DND-41 (cell line): Measurements from ENCODE around the gene NKX1-2.

Experiments
- ATAC-seq: fragments of 200-7000 bp; cut with Tn5 transposase; 3 replicates; pipeline ENCODE4 v1.9.1; 2021; ENCODE audit warnings: low read depth; ENCODE audit not compliant: insufficient read depth
- DNase-seq: peaks from one replicate; pipeline ENCODE4 v3.0.0-alpha.2; 2020
- H2AFZ ChIP-seq: 2 replicates; pipeline ENCODE4 v1.6.0; 2012; ENCODE audit warnings: low read depth, low read length
- H3K27ac ChIP-seq: 2 replicates; pipeline ENCODE4 v1.5.1; 2012; ENCODE audit warnings: low read length, inconsistent platforms
- H3K27me3 ChIP-seq: fragments of 200-600 bp; sonication (generic); 2 replicates; pipeline ENCODE4 v1.6.0; 2012; ENCODE audit warnings: low read length, mild to moderate bottlenecking, inconsistent platforms; ENCODE audit not compliant: insufficient read depth, poor library complexity
- H3K36me3 ChIP-seq: 2 replicates; pipeline ENCODE4 v1.5.1; 2012; ENCODE audit warnings: low read length, inconsistent platforms; ENCODE audit not compliant: insufficient read depth
- H3K4me1 ChIP-seq: 2 replicates; pipeline ENCODE4 v1.5.1; 2012; ENCODE audit warnings: mild to moderate bottlenecking, low read length; ENCODE audit not compliant: insufficient read depth
- H3K4me2 ChIP-seq: 2 replicates; pipeline ENCODE4 v1.6.0; 2012; ENCODE audit warnings: mild to moderate bottlenecking, moderate library complexity, low read length, inconsistent platforms; ENCODE audit not compliant: insufficient read depth
- H3K4me3 ChIP-seq, 2 experiments: fragments of 200-600 bp in 1 of 2; shearing (Covaris generic) in 1 of 2; 2 replicates each; pipeline ENCODE4 v1.5.1; 2012 to 2016; ENCODE audit warnings: inconsistent platforms in 2 of 2, low read length in 2 of 2, mild to moderate bottlenecking in 2 of 2, low read depth in 1 of 2, moderate library complexity in 1 of 2
- H3K79me2 ChIP-seq: 2 replicates; pipeline ENCODE4 v1.6.0; 2012; ENCODE audit warnings: low read length, inconsistent platforms; ENCODE audit not compliant: insufficient read depth
- H3K9ac ChIP-seq: 2 replicates; pipeline ENCODE4 v1.6.0; 2012; ENCODE audit warnings: low read depth, mild to moderate bottlenecking, inconsistent platforms, low read length, moderate library complexity
- H3K9me3 ChIP-seq: 2 replicates; pipeline ENCODE4 v1.5.1; 2012; ENCODE audit warnings: low read length, moderate library complexity, mild to moderate bottlenecking, inconsistent platforms; ENCODE audit not compliant: insufficient read depth, severe bottlenecking
- H4K20me1 ChIP-seq: 2 replicates; pipeline ENCODE4 v1.6.0; 2012; ENCODE audit warnings: low read length; ENCODE audit not compliant: insufficient read depth
- CTCF ChIP-seq: IDR thresholded peaks from 2 replicates; pipeline ENCODE4 v1.5.1; 2012; ENCODE audit warnings: borderline replicate concordance, low read length, moderate library complexity, mild to moderate bottlenecking; ENCODE audit not compliant: poor library complexity, severe bottlenecking; ENCODE audit errors: extremely low read depth
- EZH2 ChIP-seq: IDR thresholded peaks from 3 replicates; pipeline ENCODE4 v1.6.1; 2012; ENCODE audit warnings: borderline replicate concordance, low read depth, mild to moderate bottlenecking, moderate library complexity, low read length, inconsistent platforms; ENCODE audit not compliant: severe bottlenecking

Gene NKX1-2

GRCh38 chr10:124478515-124478914 is 28.7 kb upstream of the NKX1-2 start:
- no peak for ATAC-seq
- 0 out of 2 replicates have a peak, but pooled peaks cover 14% of the 10 kb centered on the region for H4K20me1 ChIP-seq
- H3K4me2 ChIP-seq = no peak overlapping the region
- no peak for DNase-seq
- no peaks in the 10 kb centered on the region for H3K79me2 ChIP-seq
- no peak overlapping the region for H3K27ac ChIP-seq
- no peaks in the 10 kb centered on the region for H3K9me3 ChIP-seq
- TF ChIP-seq CTCF (no peak), EZH2 (no peak)
- no peak overlapping the region for H3K9ac ChIP-seq
- no peaks in the 10 kb centered on the region for H3K4me1 ChIP-seq
- no peaks in the 10 kb centered on the region for H3K36me3 ChIP-seq
- H3K4me3 ChIP-seq = no peak overlapping the region
- no peak overlapping the region for H2AFZ ChIP-seq
- H3K27me3 ChIP-seq = no peaks in the 10 kb centered on the region

GRCh38 chr10:124477614-124478363 is 28.0 kb upstream of the NKX1-2 start:
- Histone ChIP-seq H3K9me3 (no peaks in the 10 kb centered on the region), H3K4me1 (no peaks in the 10 kb centered on the region), H3K4me3 (no peak overlapping the region), H2AFZ (no peak overlapping the region), H3K79me2 (no peaks in the 10 kb centered on the region), H3K36me3 (no peaks in the 10 kb centered on the region), H3K4me2 (no peak overlapping the region), H4K20me1 (0 out of 2 replicates have a peak, but pooled peaks cover 14% of the 10 kb centered on the region), H3K27ac (no peak overlapping the region), H3K27me3 (no peaks in the 10 kb centered on the region), H3K9ac (no peak overlapping the region)
- ATAC-seq = no peak
- DNase-seq = no peak
- TF ChIP-seq EZH2 = no peak
- TF ChIP-seq CTCF = no peak

GRCh38 chr10:124476043-124476725 is 26.3 kb upstream of the NKX1-2 start:
- DNase-seq = no peak
- no peak for TF ChIP-seq CTCF
- no peak for TF ChIP-seq EZH2
- H3K9ac ChIP-seq = no peak overlapping the region
- H2AFZ ChIP-seq = no peak overlapping the region
- 0 out of 2 replicates have a peak, but pooled peaks cover 14% of the 10 kb centered on the region for H4K20me1 ChIP-seq
- no peak overlapping the region for H3K27ac ChIP-seq
- H3K9me3 ChIP-seq = no peaks in the 10 kb centered on the region
- no peaks in the 10 kb centered on the region for H3K79me2 ChIP-seq
- H3K36me3 ChIP-seq = no peaks in the 10 kb centered on the region
- no peaks in the 10 kb centered on the region for H3K4me1 ChIP-seq
- H3K4me2 ChIP-seq = no peak overlapping the region
- H3K4me3 ChIP-seq = no peak overlapping the region
- ATAC-seq = no peak
- no peaks in the 10 kb centered on the region for H3K27me3 ChIP-seq
